Subcutaneous adipose tissue (tissue), 4 donors: ENCODE data around the gene NUCB1. TPM values are rescaled to one million over a fixed set of nuclear protein-coding genes. Genes with fewer than 3 reads are reported as not detected.

Experiments
- small RNA-seq: library from RNA; depleted of rRNA; stranded (forward); fragments of <200 nt; gene quantifications from one replicate; pipeline ENCODE3, GENCODE V24; 2016
- total RNA-seq, 4 donors: library from RNA; depleted of rRNA; stranded (reverse); fragments of >200 nt; gene quantifications; one replicate each; pipeline ENCODE4 v1.1.0, GENCODE V29; 2016
- TF ChIP-seq, protein P1 (sequence below): fragments of 450-650 bp; IDR thresholded peaks from one replicate; pipeline ENCODE4 v1.5.1; 2016; ENCODE audit warnings: low read depth, mild to moderate bottlenecking, control low read depth, antibody characterized with exemption, moderate library complexity

The NUCB1 gene
- total RNA-seq, 4 donors from 2014 or later, result 128 to 480 (median 313) TPM

DNA sequence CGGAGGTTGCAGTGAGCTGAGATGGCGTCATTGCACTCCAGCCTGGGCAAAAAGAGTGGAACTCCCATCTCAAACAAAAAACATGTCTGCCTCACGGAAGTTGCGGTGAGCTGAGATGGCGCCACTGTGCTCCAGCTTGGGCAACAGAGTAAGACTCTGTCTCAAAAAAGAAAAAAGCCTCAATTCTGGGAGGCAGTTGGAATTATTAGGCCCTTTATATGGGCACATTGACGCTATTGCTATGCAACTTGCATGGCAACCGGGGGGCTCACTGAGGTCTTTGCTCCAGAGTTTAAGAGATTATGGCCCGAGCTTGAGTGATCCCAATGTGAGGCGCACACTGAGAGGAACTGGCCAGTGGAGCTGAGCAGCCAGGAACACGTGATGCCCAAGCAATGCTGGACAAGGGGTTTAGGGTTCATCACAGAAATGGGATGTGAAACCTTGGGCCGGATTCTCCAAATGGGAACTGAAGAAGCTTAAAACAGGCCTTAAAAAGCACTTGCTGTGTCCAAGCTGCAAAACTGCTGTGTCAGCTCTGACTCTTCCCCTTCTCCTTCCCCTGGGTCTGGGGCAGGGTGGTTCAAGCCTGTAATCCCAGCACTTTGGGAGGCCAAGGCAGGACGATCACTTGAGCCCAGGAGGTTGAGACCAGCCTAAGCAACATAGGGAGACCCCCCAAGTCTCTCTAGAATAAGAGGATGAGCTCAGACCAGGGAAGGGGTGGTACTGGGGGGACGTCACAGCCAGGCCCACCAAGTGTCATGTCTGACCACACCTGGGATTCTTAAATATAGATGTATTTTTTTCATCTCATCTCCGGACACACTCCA is 67.5 kb downstream of the NUCB1 start:
- TF ChIP-seq, protein P1, sequence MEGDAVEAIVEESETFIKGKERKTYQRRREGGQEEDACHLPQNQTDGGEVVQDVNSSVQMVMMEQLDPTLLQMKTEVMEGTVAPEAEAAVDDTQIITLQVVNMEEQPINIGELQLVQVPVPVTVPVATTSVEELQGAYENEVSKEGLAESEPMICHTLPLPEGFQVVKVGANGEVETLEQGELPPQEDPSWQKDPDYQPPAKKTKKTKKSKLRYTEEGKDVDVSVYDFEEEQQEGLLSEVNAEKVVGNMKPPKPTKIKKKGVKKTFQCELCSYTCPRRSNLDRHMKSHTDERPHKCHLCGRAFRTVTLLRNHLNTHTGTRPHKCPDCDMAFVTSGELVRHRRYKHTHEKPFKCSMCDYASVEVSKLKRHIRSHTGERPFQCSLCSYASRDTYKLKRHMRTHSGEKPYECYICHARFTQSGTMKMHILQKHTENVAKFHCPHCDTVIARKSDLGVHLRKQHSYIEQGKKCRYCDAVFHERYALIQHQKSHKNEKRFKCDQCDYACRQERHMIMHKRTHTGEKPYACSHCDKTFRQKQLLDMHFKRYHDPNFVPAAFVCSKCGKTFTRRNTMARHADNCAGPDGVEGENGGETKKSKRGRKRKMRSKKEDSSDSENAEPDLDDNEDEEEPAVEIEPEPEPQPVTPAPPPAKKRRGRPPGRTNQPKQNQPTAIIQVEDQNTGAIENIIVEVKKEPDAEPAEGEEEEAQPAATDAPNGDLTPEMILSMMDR, result no peak

DNA sequence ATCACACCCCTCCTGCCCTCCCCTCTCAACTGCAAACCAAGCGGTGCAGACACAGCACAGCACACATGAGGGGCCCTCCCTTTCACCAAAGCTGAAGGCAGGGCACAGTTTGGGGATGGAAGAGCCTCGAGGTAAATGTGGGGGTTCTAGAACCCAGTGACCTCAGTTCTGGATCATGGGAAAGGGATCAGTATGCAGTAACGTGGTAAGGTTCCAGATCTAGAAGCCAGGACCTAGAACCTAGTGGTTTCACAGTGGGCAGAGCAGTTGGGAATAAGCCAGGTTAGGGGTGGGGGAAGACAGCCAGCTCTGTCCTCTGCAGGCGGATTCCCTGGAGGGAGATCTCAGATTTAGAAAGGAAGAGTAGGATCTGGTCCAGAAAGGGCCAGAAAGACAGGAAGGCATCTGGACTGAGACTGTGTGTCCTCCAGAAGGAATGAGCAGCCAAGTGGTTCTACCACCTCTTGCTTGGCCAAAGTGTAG is 68.1 kb downstream of the NUCB1 start:
- TF ChIP-seq, protein P1, result no peak

DNA sequence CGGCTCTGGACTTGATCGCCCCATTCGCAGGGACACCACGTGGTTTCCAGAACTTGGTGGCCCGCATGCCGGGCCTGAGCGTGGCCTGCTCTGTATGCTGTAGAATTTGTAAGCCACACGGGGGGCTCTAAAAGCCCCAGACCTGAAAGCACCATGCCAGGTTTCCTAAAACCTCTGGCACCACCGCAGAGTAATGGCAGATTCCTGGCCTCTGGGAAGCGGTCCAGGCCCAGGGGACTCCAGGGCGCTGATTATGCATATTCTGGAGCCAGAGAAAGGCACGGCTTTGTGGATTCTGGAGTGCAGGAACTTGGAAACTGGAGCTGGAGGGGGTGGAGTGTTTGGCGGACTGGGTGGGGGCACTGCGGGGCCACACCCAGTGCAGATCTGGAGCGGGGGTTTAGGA is 68.7 kb downstream of the NUCB1 start:
- TF ChIP-seq, protein P1, result no peak

DNA sequence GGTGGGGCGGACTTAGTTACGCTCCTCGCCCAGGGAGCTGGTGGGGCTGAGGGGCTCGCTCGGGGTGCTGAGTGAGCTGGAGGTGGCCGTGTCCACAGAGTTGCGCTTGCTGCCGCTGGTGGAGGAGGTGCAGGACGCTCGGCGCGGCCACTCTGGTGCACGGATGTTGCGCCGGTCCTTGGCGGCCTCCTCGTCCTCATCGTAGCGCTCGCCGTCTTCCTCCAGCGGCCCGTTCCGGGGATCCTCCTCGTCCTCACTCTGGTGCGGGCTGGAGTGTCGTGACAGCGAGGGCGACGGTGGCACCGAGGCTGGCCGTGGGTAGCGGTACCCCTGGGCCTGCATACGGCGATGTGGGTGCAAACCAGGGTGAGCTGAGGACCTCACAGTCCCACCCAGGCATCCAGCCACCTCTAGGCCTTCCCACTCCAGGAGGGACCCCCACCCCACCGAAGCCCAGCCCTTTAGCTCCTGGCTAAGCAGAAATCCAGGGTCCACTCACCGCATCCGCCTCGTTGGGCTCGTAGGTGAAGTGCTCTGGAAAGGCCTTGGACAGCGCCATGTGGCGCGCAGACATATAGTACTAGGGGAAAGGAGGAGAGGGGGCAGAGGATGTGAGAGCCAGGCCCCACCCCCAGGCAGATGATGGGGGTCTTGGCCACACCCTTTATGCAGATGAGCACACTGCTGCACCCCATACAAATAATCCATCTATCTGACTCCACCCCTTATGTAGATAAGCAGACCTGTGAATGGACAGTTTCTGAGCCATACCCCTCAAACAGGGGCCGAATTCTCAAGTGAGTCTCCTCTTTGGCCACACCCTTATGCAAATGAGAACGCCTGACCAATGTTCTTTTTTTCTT is 69.4 kb downstream of the NUCB1 start:
- TF ChIP-seq, protein P1, result no peak

DNA sequence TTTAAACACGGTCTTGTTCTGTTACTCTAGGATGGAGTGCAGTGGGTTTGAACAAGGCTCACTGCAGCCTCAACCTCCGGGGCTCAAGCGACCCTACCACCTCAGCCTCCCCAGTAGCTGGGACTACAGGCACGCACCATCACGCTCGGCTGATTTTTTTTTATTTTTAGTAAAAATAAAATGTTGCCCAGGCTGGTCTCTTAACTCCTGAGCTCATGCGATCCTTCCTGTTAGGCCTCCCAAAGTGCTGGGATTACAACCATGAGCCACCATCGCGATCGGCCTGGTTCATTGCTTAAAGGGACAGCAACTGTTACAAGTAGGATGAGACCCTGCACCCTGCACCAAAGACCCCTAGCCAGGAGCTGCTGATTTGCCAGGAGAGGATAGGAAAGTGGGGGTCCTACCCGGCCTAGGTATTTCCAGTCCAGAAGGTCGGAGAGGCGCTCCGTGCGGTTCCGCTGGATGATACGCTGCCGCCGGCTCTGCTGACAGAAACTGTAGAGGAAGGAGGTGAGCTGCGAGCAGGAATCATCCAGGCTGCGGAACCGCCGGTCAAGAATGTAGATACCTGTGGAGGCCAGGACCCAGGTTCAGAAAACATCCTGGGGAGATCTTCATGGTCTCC is 70.1 kb downstream of the NUCB1 start:
- TF ChIP-seq, protein P1, result no peak

DNA sequence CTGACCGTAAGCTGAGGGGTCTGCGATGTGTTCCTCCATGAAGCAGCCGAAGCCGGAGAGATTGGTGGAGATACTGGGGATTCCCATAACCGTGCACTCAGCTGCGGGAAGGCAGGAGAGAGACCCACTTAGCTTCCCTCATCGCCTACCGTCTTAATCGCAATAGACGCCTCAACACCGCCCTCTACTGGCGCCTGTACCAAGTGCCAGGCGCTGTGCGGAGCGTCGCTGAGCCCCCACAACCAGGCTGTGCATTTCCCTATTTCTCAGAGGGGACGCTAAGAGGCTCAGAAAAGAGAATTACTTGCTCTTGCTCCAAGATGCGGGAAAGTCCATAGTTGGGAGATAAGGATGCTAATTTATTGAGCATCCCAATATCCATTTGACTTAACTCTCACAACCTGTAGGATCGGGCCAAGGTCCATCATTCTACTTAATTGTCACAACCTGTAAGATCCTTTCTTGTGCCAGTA is 70.8 kb downstream of the NUCB1 start:
- TF ChIP-seq, protein P1, result no peak

Small RNAs within 50 kb of the gene (small RNA-seq; reads per million reads assigned to genes)
- not detected for gene AC026803.1

Other genes starting within 250 kb of the NUCB1 start
- 1 to 10 TPM in 1 of 4 donors, not detected in 3; 1.5 TPM for gene NTN5, start 227.3 kb upstream of the NUCB1 start, total RNA-seq
- not detected for gene FUT2, start 204.3 kb upstream of the NUCB1 start, total RNA-seq
- gene MAMSTR, start 180.6 kb upstream of the NUCB1 start, total RNA-seq, result under 1 TPM in 1 of 4 donors, not detected in 3; 0.51 TPM
- gene RASIP1, start 159.7 kb upstream of the NUCB1 start, total RNA-seq, result 10 to 100 TPM in 3 of 4 donors, 1 to 10 TPM in 1; 4.1 to 38.1 (median 11.5) TPM
- gene IZUMO1, start 153.4 kb upstream of the NUCB1 start, total RNA-seq, result under 1 TPM in 1 of 4 donors, not detected in 3; 0.75 TPM
- gene FUT1, start 147.7 kb upstream of the NUCB1 start, total RNA-seq, result 1 to 10 TPM; 1.0 to 7.2 (median 4.4) TPM
- not detected for gene FGF21, start 144.8 kb upstream of the NUCB1 start, total RNA-seq
- gene BCAT2, start 89.3 kb upstream of the NUCB1 start, total RNA-seq, result 10 to 100 TPM; 25.4 to 71.6 (median 40.1) TPM
- 10 to 100 TPM in 3 of 4 donors, 1 to 10 TPM in 1; 6.4 to 19.0 (median 13.8) TPM for gene HSD17B14, start 63.8 kb upstream of the NUCB1 start, total RNA-seq
- 10 to 100 TPM in 1 of 4 donors, 1 to 10 TPM in 3; 5.7 to 27.3 (median 8.5) TPM for gene PLEKHA4, start 31.7 kb upstream of the NUCB1 start, total RNA-seq
- gene PPP1R15A, start 27.9 kb upstream of the NUCB1 start, total RNA-seq, result 10 to 100 TPM; 30.5 to 81.7 (median 48.3) TPM
- under 1 TPM in 1 of 4 donors, not detected in 3; 0.22 TPM for gene TULP2, start 1.6 kb upstream of the NUCB1 start, total RNA-seq
- 1 to 10 TPM in 1 of 4 donors, not detected in 3; 1.1 TPM for gene DHDH, start 33.4 kb downstream of the NUCB1 start, total RNA-seq
- gene BAX, start 54.6 kb downstream of the NUCB1 start, total RNA-seq, result 10 to 100 TPM; 21.0 to 37.2 (median 31.2) TPM
- over 10,000 TPM in 3 of 4 donors, 1,000 to 10,000 TPM in 1; 7,770 to 28,830 (median 13,714) TPM for gene FTL, start 65.0 kb downstream of the NUCB1 start, total RNA-seq
- gene GYS1, start 93.0 kb downstream of the NUCB1 start, total RNA-seq, result 10 to 100 TPM; 15.1 to 86.3 (median 34.5) TPM
- gene RUVBL2, start 93.6 kb downstream of the NUCB1 start, total RNA-seq, result 10 to 100 TPM; 34.3 to 62.5 (median 49.4) TPM
- gene LHB, start 116.8 kb downstream of the NUCB1 start, total RNA-seq, result not detected
- not detected for gene CGB3, start 124.0 kb downstream of the NUCB1 start, total RNA-seq
- not detected for gene CGB2, start 131.6 kb downstream of the NUCB1 start, total RNA-seq
- not detected for gene CGB1, start 136.6 kb downstream of the NUCB1 start, total RNA-seq
- gene CGB5, start 143.5 kb downstream of the NUCB1 start, total RNA-seq, result not detected
- not detected for gene CGB8, start 148.8 kb downstream of the NUCB1 start, total RNA-seq
- 1 to 10 TPM in 1 of 4 donors, not detected in 3; 1.3 TPM for gene CGB7, start 157.4 kb downstream of the NUCB1 start, total RNA-seq
- not detected for gene NTF4, start 164.5 kb downstream of the NUCB1 start, total RNA-seq
- gene KCNA7, start 172.4 kb downstream of the NUCB1 start, total RNA-seq, result not detected
- gene SNRNP70, start 185.1 kb downstream of the NUCB1 start, total RNA-seq, result 100 to 1,000 TPM; 122 to 164 (median 152) TPM
- gene LIN7B, start 214.1 kb downstream of the NUCB1 start, total RNA-seq, result 1 to 10 TPM in 3 of 4 donors, not detected in 1; 6.6 to 9.0 (median 7.1) TPM
- 1 to 10 TPM in 3 of 4 donors, not detected in 1; 1.1 to 6.5 (median 1.5) TPM for gene C19orf73, start 218.8 kb downstream of the NUCB1 start, total RNA-seq
- 1 to 10 TPM in 3 of 4 donors, under 1 TPM in 1; 0.68 to 5.7 (median 2.4) TPM for gene PPFIA3, start 219.2 kb downstream of the NUCB1 start, total RNA-seq